GM23248 (cell line): ENCODE results near the gene CAB39. TPM values are rescaled to one million over a fixed set of nuclear protein-coding genes. Genes with fewer than 3 reads are reported as not detected.

Experiments
- DNase-seq: peaks from one replicate; pipeline ENCODE4 v3.0.0-alpha.2; 2015
- H2AFZ ChIP-seq: fragments of 200-600 bp; sonication (generic); 2 replicates; pipeline ENCODE4 v1.6.1; 2016; ENCODE audit warnings: antibody characterized with exemption
- H3F3A ChIP-seq: fragments of 200-600 bp; sonication (generic); 2 replicates; pipeline ENCODE4 v1.6.1; 2016; ENCODE audit warnings: mild to moderate bottlenecking, antibody characterized with exemption, mixed run types; ENCODE audit not compliant: insufficient read depth
- H3K27ac ChIP-seq: fragments of 200-600 bp; sonication (generic); 2 replicates; pipeline ENCODE4 v1.5.1; 2016; ENCODE audit warnings: mild to moderate bottlenecking
- H3K27me3 ChIP-seq: fragments of 200-600 bp; sonication (generic); replicated peaks from 2 replicates; pipeline ENCODE4 v1.6.1; 2016; ENCODE audit warnings: mild to moderate bottlenecking; ENCODE audit not compliant: insufficient read depth
- H3K36me3 ChIP-seq: fragments of 200-600 bp; sonication (generic); 2 replicates; pipeline ENCODE4 v1.6.1; 2016; ENCODE audit warnings: low read depth, mild to moderate bottlenecking
- H3K4me1 ChIP-seq: fragments of 200-600 bp; sonication (generic); 2 replicates; pipeline ENCODE4 v1.6.1; 2016; ENCODE audit warnings: mild to moderate bottlenecking; ENCODE audit not compliant: insufficient read depth
- H3K4me2 ChIP-seq: fragments of 200-600 bp; sonication (generic); one replicate; pipeline ENCODE4 v1.6.1; 2016; ENCODE audit warnings: mild to moderate bottlenecking; ENCODE audit not compliant: unreplicated experiment
- H3K4me3 ChIP-seq: fragments of 200-600 bp; sonication (generic); 2 replicates; pipeline ENCODE4 v1.5.1; 2016; ENCODE audit warnings: mild to moderate bottlenecking
- H3K79me2 ChIP-seq: fragments of 200-600 bp; sonication (generic); 2 replicates; pipeline ENCODE4 v1.6.1; 2016; ENCODE audit warnings: mild to moderate bottlenecking; ENCODE audit not compliant: insufficient read depth
- H3K9ac ChIP-seq: fragments of 200-600 bp; sonication (generic); 2 replicates; pipeline ENCODE4 v1.6.1; 2016; ENCODE audit warnings: mild to moderate bottlenecking
- H3K9me2 ChIP-seq: fragments of 200-600 bp; sonication (generic); 2 replicates; pipeline ENCODE4 v1.6.1; 2016; ENCODE audit warnings: mixed run types, mild to moderate bottlenecking, moderate library complexity; ENCODE audit not compliant: insufficient read depth
- H3K9me3 ChIP-seq: fragments of 200-600 bp; sonication (generic); one replicate; pipeline ENCODE4 v1.6.1; 2017; ENCODE audit warnings: low read depth
- H4K20me1 ChIP-seq: fragments of 200-600 bp; sonication (generic); 2 replicates; pipeline ENCODE4 v1.6.0; 2016; ENCODE audit not compliant: insufficient read depth
- EZH2 ChIP-seq: fragments of 200-600 bp; sonication (generic); IDR thresholded peaks from 2 replicates; pipeline ENCODE4 v1.6.1; 2018; ENCODE audit warnings: antibody characterized with exemption, mild to moderate bottlenecking; ENCODE audit not compliant: insufficient read depth, poor library complexity, severe bottlenecking
- EZH2phosphoT487 ChIP-seq: fragments of 200-600 bp; sonication (generic); IDR thresholded peaks from 2 replicates; pipeline ENCODE4 v1.6.1; 2018; ENCODE audit warnings: antibody characterized with exemption, moderate library complexity, mild to moderate bottlenecking, low read depth; ENCODE audit not compliant: insufficient read depth
- WGBS, 2 experiments: methylation state at CpG; one replicate each; pipeline ENCODE4 v1.1.6; 2015 to 2017; ENCODE audit warnings: low lambda C conversion rate in 2 of 2, low coverage in 1 of 2; ENCODE audit errors: missing lambda C conversion rate in 2 of 2; 5-methylcytosine and 5-hydroxymethylcytosine counted together
- in situ Hi-C: fragments of 300-500 bp; cut with MboI; formaldehyde crosslinking; loops from 2 replicates; pipeline ENCODE4 v1.15.0; 2020
- polyA plus RNA-seq: library from polyadenylated mRNA; unstranded; fragments of >200 nt; fragmentation: Nextera tagmentation; extraction: Ambion mirVana; gene quantifications from 2 replicates; pipeline ENCODE4 v1.2.1, GENCODE V29; 2016
- total RNA-seq: library from RNA; depleted of rRNA; stranded (reverse); fragments of >200 nt; shearing (Covaris generic); gene quantifications from 2 replicates; pipeline ENCODE4 v1.2.3, GENCODE V29; 2014

The CAB39 gene
- total and polyA plus RNA-seq, 2 experiments from 2014 or later, result 22.7 to 52.1 TPM

- H3K4me1 ChIP-seq, result peaks cover 32% of the 10 kb centered on the region
- H3K27me3 ChIP-seq, result no peaks in the 10 kb centered on the region
- 81% methylated on average over 5 of the region's 5 CpGs for WGBS, 2 experiments
- DNase-seq, result no peak
- no peak overlapping the region for H3K4me2 ChIP-seq
- H3F3A ChIP-seq, result peaks cover 8% of the 10 kb centered on the region
- H3K9me3 ChIP-seq, result no peaks in the 10 kb centered on the region
- no peak overlapping the region for H3K9ac ChIP-seq
- peaks cover 100% of the 10 kb centered on the region for H3K79me2 ChIP-seq
- H2AFZ ChIP-seq, result no peak overlapping the region
- no peaks in the 10 kb centered on the region for H3K9me2 ChIP-seq
- peaks cover 4% of the 10 kb centered on the region for H3K36me3 ChIP-seq
- in situ Hi-C loops, result no loop called here
- no peaks in the 10 kb centered on the region for H4K20me1 ChIP-seq
- TF ChIP-seq EZH2phosphoT487 (no peak), EZH2 (no peak)
- no peak overlapping the region for H3K27ac ChIP-seq
- no peak overlapping the region for H3K4me3 ChIP-seq
Measured at GRCh38 chr2:230783101-230783500, 70.5 kb downstream of the CAB39 start.

GRCh38 chr2:230784795-230785194, 72.2 kb downstream of the CAB39 start:
- peaks cover 17% of the 10 kb centered on the region for H3K36me3 ChIP-seq
- H3K9me3 ChIP-seq, result peaks cover 3% of the 10 kb centered on the region
- H3K27me3 ChIP-seq, result no peaks in the 10 kb centered on the region
- H3K79me2 ChIP-seq, result peaks cover 100% of the 10 kb centered on the region
- H4K20me1 ChIP-seq, result no peaks in the 10 kb centered on the region
- H3K4me1 ChIP-seq, result peaks cover 15% of the 10 kb centered on the region
- H3K9me2 ChIP-seq, result no peaks in the 10 kb centered on the region
- no peak for DNase-seq
- no peak overlapping the region for H3K9ac ChIP-seq
- no peak overlapping the region for H3K27ac ChIP-seq
- TF ChIP-seq EZH2 (no peak), EZH2phosphoT487 (no peak)
- no peak overlapping the region for H2AFZ ChIP-seq
- no peak overlapping the region for H3K4me3 ChIP-seq
- WGBS, 2 experiments, result 79 to 86% methylated on average over 4 of the region's 4 CpGs
- in situ Hi-C loops, result no loop called here
- no peak overlapping the region for H3K4me2 ChIP-seq
- H3F3A ChIP-seq, result peaks cover 7% of the 10 kb centered on the region; the same call in 1 of the 2 replicates

GRCh38 chr2:230785346-230785745, 72.7 kb downstream of the CAB39 start:
- no peaks in the 10 kb centered on the region for H3K9me2 ChIP-seq
- in situ Hi-C loops, result no loop called here
- WGBS, 2 experiments, result 97 to 98% methylated on average over 6 of the region's 6 CpGs
- H3K4me1 ChIP-seq, result peaks cover 15% of the 10 kb centered on the region; the same call in 1 of the 2 replicates
- H3K27me3 ChIP-seq, result no peaks in the 10 kb centered on the region
- H3K79me2 ChIP-seq, result peaks cover 100% of the 10 kb centered on the region
- peaks cover 7% of the 10 kb centered on the region; the same call in 1 of the 2 replicates for H3F3A ChIP-seq
- no peak overlapping the region for H3K4me3 ChIP-seq
- TF ChIP-seq EZH2 (no peak), EZH2phosphoT487 (no peak)
- H3K9ac ChIP-seq, result no peak overlapping the region
- H3K4me2 ChIP-seq, result no peak overlapping the region
- no peak overlapping the region for H3K27ac ChIP-seq
- H4K20me1 ChIP-seq, result no peaks in the 10 kb centered on the region
- H3K9me3 ChIP-seq, result peaks cover 3% of the 10 kb centered on the region
- no peak overlapping the region for H2AFZ ChIP-seq
- H3K36me3 ChIP-seq, result peaks cover 18% of the 10 kb centered on the region
- no peak for DNase-seq

- in situ Hi-C loops, result no loop called here
- peaks cover 100% of the 10 kb centered on the region for H3K79me2 ChIP-seq
- H3K4me3 ChIP-seq, result no peak overlapping the region
- no peak overlapping the region for H3K27ac ChIP-seq
- H3K4me1 ChIP-seq, result peaks cover under 1% of the 10 kb centered on the region; the same call in 1 of the 2 replicates
- WGBS, 2 experiments, result 99 to 100% methylated on average over 2 of the region's 2 CpGs
- H3K9ac ChIP-seq, result no peak overlapping the region
- peaks cover 7% of the 10 kb centered on the region; the same call in 1 of the 2 replicates for H3F3A ChIP-seq
- no peaks in the 10 kb centered on the region for H4K20me1 ChIP-seq
- H3K9me2 ChIP-seq, result no peaks in the 10 kb centered on the region
- TF ChIP-seq EZH2 (no peak), EZH2phosphoT487 (no peak)
- no peak overlapping the region for H3K4me2 ChIP-seq
- peaks cover 3% of the 10 kb centered on the region for H3K9me3 ChIP-seq
- H2AFZ ChIP-seq, result no peak overlapping the region
- no peaks in the 10 kb centered on the region for H3K27me3 ChIP-seq
- DNase-seq, result no peak
- H3K36me3 ChIP-seq, result peaks cover 26% of the 10 kb centered on the region
Measured at GRCh38 chr2:230787101-230787500, 74.5 kb downstream of the CAB39 start.
